ENCODE data around the gene ELF1.
"Not testable (repeated sequence)": the region's sequence is repeated elsewhere in the genome, so short reads cannot be mapped to it uniquely, and the experiment has no call there.

The ELF1 gene

DNA sequence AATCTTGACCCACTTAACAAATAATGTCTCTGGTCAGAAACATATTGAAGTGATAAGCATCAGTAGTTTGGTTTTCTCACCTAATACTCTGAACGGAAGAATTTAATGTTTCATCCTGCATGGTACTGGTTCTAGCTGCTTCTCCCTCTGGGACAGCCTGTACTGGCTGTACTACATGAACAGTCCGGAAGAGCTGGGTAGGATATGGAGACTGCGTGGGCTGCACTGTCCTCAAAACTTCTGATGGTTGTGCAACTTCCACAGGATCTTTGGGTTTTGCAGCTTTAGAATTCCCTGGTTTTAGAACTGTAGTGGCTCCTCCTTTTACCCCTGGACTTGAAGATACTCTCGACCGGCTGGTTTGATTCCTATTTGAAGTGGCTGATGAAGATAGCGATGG is 78.3 kb downstream of the ELF1 start:
- DNase-seq (ENCODE audit: low read depth in 3 of 3), result no peak

DNA sequence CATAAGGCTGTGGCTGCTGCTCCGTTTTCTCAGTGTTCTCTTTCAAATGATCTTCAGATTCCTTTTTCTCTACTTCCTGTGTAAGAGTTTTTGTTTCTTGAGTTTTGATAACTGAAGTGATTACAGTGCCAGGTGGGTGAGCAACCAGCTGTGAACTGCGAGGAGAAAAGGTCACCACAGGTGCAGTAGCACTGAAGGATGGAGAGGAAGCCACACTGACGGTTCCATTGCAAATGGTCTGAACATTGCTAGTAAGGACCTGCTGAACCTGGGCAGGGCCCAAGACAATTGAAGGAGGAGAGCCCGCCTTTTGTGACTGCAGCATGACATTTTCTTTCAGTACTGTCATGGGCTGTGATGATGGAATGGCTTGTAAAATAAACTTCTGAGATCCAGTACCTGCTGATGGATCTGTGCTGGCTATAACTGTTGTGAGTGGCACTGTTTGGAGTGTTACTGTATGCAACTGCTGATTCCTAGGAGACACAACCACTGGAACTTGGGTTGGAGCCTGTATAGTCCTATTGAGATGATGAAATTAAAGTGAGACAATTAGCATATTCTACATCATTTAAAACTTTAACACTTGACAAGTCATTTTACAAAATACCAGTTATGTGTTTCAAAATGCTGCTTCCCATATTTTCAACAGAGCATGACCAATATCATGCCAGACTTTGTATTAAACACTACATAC is 85.5 kb downstream of the ELF1 start:
- DNase-seq (ENCODE audit: low read depth in 3 of 3), result no peak

DNA sequence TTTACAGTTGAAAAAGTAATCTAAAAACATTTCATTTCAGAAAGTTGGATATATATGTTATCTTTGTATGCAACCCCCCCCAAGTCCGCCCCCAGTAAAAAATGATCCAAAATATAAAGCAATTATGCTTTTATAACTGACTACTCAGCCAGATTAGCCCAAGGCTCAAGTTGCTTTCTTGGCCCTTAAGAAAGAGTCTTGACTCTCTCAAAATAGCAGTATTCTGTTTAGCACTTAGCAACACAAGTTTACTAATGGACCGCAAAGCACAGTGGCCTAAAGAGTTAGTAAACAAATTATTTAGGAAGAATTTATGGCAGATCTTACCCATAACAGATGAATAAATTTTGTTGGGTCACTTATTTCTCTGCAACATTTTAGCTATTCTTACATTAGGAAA is 86.9 kb downstream of the ELF1 start:
- no peak for DNase-seq (ENCODE audit: low read depth in 3 of 3)

DNA sequence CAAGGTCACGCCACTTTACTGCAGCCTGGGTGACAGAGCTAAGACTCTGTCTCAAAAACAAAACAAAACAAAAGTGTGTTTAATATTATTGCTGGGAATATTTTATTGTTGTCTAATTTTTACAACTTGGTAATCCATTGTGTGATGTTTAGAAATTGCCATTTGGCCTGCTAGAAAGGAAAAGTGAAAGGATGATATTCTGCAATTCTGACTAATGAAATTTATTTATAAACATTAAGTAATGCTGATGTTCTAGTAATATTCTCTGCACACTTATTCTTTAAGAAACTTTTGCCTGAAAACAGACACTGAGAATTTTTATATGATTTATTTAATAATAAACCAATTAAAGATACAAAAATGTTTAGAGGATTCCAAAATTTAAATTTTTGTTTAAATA is 87.4 kb downstream of the ELF1 start:
- no peak for DNase-seq (ENCODE audit: low read depth in 3 of 3)

DNA sequence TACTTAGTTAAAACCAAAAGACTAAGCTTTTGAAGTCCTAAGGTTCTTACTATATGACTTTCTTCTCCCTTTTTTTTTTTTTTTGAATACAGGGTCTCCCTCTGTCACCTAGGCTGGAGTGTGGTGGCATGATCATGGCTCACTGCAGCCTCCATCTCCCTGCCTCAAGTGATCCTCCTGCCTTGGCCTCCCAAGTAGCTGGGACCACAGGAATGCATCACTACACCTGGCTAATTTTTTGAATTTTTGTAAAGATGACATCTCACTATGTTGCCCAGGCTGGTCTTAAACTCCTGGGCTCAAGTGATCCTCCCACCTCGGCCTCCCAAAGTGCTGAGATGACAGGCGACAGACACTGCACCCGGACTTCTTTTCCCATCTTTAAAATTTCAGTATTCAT is 89.2 kb downstream of the ELF1 start:
- DNase-seq (ENCODE audit: low read depth in 3 of 3), result not testable (repeated sequence)

DNA sequence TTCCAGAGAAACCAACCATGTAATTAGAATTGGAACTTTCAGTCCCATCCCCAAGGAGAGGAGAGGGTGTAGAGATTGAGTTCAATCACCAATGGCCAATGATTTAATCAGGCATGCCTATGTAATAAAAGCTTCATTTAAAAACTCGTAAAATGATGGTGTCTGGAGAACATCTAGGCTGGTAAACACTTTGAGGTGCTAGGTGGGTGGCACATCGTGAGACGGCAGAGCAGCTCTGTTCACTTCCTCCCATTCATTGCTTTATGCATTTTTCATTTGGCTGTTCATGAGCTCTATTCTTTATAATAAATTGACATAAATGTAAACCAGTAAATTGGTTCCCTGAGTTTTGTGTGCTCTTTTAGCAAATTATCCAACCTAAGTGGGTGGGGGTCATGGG is 90.1 kb downstream of the ELF1 start:
- DNase-seq (ENCODE audit: low read depth in 3 of 3), result no peak

DNA sequence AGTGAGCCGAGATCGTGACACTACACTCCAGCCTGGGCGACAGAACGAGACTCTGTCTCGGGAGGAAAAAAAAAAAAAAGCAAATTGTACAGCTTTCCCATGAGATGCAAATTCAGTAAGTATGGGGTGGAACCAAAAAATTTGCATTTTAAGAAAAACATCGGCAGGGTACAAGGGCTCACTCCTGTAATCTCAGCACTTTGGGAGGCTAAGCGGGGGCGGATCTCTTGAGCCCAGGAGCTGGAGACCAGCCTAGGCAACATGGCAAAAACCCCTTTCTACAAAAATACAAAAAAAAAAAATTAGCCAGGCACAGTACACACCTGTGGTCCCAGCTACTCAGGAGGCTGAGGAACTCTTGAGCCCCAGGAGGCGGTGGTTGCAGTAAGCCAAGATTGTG is 91.2 kb downstream of the ELF1 start:
- no peak for DNase-seq (ENCODE audit: low read depth in 3 of 3)

DNA sequence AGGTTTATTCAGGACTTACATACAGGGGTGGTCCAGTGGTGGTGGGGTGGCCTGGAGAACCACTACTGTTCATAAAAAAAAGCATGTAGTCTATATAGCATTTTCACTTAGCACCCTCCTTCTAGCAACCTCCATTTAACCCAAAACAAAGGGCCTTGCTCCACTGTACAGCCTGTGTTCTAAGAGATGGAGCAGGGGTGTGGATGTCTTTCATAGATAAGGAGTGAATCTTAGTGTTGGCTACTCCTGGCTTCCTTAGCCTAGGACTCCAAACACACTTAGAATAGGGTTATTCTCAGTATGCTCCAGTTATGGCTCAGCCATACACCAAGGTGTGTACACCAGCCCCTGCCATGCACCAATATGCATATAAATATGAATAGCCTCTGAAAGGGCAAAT is 95.2 kb downstream of the ELF1 start:
- DNase-seq (ENCODE audit: low read depth in 3 of 3), result no peak

DNA sequence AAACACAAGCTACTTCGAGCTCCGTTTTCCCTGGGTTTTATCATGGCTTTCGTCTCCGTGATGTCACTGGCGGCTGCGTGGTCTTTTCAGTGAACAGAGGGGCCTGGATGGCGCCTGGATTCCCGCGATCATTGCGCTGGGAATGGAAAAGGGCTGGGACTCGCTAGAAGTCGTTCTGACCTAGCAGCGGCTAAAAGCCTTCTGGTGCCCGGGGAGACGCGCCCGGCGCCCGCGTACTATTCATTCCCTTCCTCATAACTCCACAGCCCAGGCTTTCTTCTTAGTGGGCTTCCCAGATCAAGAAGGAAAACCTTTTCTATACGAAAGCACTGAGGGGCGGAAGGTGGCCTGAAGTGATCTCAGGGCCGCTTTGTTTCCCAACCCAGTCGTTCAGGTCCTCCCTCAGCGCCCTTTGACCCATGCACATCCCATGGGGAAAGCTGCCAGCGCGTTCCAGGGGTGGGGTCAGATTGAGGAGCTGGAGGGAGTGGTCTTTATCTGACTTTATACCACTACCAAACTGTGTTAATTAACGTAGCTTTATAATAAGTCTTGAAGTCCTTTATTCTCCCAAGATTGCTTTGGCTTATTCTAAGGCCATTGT is 96.6 kb downstream of the ELF1 start:
- DNase-seq (ENCODE audit: low read depth in 3 of 3), result no peak

DNA sequence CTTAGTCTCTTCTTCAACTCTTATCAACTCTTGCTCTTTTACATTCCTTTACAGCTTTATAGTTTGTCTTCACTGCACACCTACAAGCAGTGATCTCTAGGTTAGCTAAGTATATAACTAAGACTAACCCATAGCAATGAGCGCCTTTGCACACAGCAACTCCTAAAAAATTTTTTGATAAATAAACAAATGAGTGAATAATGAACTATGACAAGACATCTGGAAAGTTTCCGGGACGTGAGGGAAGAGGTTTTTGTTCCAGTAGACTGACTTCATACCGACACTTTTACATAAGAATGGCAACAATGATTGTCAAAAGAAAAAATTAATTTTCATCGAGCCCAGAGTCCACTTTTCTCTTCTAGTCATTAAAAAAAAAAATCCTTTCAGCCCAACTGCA is 98.3 kb downstream of the ELF1 start:
- DNase-seq (ENCODE audit: low read depth in 3 of 3), result no peak

DNA sequence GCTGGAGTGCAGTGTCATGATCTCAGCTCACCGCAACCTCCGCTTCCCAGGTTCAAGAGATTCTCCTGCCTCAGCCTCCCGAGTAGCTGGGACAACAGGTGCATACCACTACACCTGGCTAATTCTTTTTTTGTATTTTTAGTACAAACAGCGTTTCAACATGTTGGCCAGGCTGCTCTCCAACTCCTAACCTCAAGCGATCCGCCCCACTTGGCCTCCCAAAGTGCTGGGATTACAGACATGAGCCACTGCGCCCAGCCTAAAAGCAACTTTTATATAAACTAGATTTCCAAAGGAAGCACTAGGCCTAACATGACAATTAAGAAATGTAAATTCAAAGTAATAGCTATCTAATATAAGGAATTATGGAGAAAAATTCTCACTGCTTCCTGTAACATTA is 99.2 kb downstream of the ELF1 start:
- not testable (repeated sequence) for DNase-seq (ENCODE audit: low read depth in 3 of 3)

DNA sequence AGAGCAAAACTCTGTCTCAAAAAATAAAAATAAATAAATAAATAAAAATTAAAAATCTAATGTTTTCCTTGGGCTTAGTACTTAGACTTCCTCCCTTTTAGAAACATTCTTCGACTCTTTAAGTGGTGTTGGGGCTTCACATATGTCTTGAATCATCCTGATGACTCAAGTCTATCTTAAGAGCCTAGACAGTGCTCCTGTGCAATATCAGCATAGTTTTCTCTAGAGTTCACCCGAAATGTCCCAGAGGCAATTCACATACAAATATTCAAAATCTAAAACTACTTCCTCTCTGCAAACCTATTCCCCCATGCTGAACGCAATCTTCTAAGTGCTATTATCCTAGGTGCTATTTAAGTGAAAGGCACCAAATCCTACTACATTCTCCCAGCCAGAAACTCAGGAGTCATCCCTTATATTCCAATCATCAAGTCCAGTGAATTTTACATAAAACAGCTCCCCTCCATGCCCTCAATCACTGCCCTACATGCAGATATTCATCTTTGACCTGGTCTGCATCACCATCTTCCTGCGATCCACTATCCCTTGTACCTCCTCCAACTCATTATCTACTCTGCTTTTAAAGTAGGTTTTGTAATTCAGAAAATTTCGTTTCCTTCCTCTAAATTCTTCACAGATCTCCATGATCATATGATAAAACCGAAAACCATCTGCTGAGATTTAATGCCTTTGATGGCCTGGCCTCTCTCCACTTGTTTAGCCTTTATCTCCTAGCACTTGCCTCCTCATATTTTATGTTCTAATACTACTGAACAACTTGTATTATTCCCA is 102.7 kb downstream of the ELF1 start:
- DNase-seq (ENCODE audit: low read depth in 3 of 3), result no peak

DNA sequence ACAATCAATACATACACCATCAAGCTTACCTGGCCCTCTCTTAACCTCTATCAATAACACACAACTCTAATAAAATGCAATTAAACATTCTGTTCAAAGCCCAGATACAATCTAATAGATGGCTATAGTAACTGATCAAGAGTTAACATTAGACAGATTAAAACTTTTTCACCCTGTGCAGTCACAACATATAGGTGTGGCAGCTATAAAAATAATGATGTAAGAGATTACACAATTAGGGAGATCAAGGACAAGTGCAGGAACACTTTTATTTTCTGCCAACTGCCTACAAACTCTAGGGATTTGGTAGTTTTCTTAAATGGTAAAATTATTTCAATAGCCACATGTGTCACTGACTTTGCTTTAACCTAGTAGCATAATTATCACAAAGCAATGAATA is 104.3 kb downstream of the ELF1 start:
- not testable (repeated sequence) for DNase-seq (ENCODE audit: low read depth in 3 of 3)

DNA sequence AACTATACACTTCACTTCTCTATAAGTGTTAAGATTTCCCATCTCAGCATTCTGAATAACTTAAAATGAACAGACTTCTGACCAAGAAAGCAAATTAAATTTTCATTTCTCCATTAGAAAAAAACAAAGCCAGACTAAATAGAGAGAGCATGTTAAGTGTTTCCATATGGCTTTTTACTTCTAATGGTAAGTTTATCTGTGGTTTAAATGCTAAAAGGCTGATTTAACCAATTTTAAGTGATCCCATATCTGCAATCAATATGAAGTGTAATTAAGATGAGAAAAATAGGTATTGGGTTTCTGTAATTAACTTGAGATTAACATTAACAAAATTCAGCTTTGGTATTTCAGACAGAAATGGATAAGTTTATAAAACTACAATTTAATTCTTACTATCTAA is 107.8 kb downstream of the ELF1 start:
- no peak for DNase-seq (ENCODE audit: low read depth in 3 of 3)

DNA sequence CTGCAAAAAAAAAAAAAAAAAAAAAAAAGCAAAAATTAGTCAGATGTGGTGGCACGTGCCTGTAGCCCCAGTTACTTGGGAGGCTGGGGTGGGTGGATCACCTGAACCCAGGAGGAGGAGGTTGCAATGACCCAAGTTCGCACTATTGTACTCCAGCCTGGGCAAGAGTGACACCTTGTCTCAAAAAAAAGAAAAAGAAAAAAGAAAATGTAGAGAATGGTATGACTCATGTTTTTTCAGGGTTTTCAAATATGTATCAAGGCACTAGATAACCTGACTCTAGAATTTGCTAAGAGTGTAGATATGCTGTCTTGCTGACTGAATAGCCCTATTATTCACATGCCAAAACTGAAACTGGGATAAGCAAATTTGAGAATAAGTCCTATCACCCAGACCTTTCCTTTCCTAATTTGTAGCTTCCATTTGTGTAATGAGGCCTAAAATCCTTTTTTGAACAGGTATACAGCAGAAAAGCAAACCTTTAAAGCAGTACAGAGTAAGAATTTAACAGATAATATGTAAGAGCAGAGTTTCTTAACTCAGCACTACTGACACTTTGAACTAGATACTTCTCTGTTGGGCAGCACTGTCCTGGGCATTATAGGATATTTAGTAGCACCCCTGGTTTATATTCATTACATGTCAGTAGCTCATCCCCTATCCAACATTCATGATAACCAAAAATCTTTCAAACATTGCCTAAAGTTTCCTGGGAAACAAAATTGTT is 108.6 kb downstream of the ELF1 start:
- no peak for DNase-seq (ENCODE audit: low read depth in 3 of 3)

DNA sequence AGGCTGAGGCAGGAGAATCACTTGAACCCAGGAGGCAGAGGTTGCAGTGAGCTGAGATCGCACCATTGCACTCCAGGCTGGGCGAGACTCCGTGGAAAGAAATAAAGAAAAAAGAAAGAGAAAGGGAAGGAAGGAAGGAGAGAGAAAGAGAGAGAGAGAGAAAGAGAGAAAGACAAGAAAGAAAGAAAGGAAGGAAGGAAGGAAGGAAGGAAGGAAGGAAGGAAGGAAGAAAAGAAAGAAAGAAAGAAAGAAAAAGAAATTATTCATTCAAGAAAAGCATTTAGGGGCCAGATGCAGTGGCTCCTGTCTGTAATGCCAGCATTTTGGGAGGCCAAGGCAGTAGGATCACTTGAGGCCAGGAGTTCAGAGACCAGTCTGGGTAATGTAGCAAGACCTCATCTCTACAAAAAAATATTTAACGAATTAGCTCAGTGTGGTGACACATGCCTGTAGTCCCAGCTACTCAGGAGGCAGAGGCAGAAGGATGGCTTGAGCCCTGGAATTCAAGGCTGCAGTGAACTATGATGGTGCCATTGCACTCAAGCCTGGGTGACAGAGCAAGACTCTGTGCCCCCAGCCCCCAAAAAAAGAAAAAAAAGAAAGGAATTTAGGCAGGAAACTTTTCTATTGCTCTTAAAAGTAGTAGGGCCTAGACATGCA is 109.4 kb downstream of the ELF1 start:
- DNase-seq (ENCODE audit: low read depth in 3 of 3), result not testable (repeated sequence)

DNA sequence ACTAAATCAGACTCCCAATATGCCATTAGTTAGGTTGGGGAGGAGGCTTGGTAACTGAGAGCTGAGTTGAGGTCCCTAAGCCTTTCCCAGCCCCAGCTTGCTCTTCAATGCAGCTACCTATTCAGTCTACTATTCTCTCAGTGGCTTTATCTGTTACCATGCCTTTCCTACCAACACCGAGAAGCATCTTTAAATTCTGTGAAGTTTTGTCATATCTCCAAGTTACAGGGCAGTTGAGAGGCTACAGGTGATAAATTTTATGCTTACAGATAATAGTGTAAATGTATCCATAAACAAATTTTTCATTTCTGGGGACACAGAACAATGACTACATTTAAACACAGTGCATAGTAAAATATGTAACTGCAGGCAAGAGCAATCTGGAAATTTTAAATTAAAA is 110.6 kb downstream of the ELF1 start:
- DNase-seq (ENCODE audit: low read depth in 3 of 3), result no peak

DNA sequence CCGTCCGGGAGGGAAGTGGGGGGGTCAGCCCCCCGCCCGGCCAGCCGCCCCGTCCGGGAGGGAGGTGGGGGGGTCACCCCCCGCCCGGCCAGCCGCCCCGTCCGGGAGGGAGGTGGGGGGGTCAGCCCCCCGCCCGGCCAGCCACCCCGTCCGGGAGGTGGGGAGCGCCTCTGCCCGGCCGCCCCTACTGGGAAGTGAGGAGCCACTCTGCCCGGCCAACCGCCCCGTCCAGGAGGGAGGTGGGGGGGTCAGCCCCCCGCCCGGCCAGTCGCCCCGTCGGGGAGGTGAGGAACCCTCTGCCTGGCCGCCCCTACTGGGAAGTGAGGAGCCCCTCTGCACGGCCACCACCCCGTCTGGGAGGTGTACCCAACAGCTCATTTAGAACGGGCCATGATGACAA is 118.1 kb downstream of the ELF1 start:
- DNase-seq (ENCODE audit: low read depth in 3 of 3), result not testable (repeated sequence)

DNA sequence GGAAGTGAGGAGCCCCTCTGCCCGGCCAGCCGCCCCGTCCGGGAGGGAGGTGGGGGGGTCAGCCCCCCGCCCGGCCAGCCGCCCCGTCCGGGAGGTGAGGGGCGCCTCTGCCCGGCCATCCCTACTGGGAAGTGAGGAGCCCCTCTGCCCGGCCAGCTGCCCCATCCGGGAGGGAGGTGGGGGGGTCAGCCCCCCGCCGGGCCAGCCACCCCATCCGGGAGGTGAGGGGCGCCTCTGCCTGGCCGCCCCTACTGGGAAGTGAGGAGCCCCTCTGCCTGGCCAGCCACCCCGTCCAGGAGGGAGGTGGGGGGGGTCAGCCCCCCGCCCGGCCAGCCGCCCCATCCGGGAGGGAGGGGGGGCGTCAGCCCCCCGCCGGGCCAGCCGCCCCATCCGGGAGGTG is 118.5 kb downstream of the ELF1 start:
- DNase-seq (ENCODE audit: low read depth in 3 of 3), result not testable (repeated sequence)

DNA sequence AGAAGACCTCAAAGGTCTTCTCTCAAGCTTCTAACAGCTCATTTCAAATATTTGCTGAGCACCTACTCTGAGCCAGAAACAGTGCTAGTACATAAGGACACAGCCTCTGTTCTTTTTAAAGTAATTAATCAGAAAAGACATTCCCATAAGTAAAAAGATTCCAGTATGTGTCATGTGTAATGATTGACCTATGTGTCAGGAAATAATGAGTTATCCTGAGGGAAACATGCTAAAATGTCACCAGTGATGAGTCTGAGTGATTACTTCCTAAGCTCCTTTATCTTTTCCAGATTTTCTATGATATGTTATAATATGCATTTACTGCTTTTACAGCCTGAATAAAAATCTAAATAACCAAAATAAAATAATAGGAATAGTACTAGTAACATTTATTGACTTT is 122.1 kb downstream of the ELF1 start:
- no peak for DNase-seq (ENCODE audit: low read depth in 3 of 3)

DNA sequence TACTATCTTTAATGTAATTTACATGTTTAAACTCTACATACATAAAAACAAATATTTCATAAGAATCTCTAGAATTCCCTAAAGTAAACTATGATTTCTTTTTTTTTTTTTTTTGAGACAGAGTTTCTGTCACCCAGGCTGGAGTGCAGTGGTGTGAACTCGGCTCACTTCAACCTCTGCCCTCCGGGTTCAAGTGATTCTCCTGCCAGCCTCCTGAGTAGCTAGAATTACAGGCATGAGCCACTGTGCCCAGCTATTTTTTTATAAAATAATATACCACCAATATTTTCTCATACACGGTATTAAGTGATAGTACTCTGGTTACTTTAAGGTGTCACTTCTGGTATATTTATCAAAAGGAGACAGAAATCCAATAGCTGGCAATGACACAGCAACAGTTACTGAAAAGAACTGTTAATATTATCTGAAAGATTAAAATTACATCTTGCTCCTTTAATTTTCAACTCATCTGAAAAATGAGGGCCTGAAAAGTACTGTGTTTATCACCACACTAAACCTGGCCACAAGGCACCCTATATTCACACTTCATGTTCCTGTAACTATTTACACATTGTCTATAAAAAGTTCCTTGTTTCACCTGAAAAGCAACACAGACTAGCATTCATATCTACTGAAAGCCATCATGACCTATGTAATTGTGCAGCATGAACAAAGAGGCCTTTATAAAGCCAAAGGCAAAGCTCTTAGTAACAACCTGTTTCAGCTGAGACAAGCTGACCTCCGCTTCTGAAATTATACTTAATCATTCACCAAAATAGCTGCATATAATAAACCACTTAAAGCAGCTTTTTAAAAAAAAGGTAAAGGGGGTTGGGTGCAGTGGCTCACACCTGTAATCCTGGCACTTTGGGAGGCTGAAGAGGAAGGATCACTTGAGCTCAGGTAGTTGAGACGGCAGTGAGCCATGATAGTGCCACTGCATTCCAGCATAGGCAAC is 123.6 kb downstream of the ELF1 start:
- no peak for DNase-seq (ENCODE audit: low read depth in 3 of 3)
